IPS-11a (cell line): ENCODE data around the gene PHTF2.
"Not testable (repeated sequence)": the region's sequence is repeated elsewhere in the genome, so short reads cannot be mapped to it uniquely, and the experiment has no call there.

Source experiments
- H3K4me3 ChIP-seq: one replicate; pipeline ENCODE4 v1.5.1; 2013; ENCODE audit warnings: low read depth, low read length, control low read depth

PHTF2 gene

GRCh38 chr7:77873416-77874327, 75.1 kb downstream of the PHTF2 start:
- H3K4me3 ChIP-seq: not testable (repeated sequence)

- H3K4me3 ChIP-seq: no peak overlapping the region
Observed at GRCh38 chr7:77877791-77878190, 79.2 kb downstream of the PHTF2 start.

GRCh38 chr7:77878500-77878899, 79.9 kb downstream of the PHTF2 start:
- no peak overlapping the region for H3K4me3 ChIP-seq

- H3K4me3 ChIP-seq: no peak overlapping the region
Observed at GRCh38 chr7:77879272-77879671, 80.7 kb downstream of the PHTF2 start.

- no peak overlapping the region for H3K4me3 ChIP-seq
Observed at GRCh38 chr7:77881871-77882270, 83.3 kb downstream of the PHTF2 start.

- no peak overlapping the region for H3K4me3 ChIP-seq
Observed at GRCh38 chr7:77885155-77885554, 86.6 kb downstream of the PHTF2 start.

- no peak overlapping the region for H3K4me3 ChIP-seq
Observed at GRCh38 chr7:77887567-77887966, 89.0 kb downstream of the PHTF2 start.

GRCh38 chr7:77888998-77889397, 90.4 kb downstream of the PHTF2 start:
- H3K4me3 ChIP-seq: no peak overlapping the region

- no peak overlapping the region for H3K4me3 ChIP-seq
Observed at GRCh38 chr7:77893813-77894212, 95.2 kb downstream of the PHTF2 start.

GRCh38 chr7:77894574-77895091, 96.1 kb downstream of the PHTF2 start:
- no peak overlapping the region for H3K4me3 ChIP-seq

- H3K4me3 ChIP-seq: no peak overlapping the region
Observed at GRCh38 chr7:77895905-77896304, 97.3 kb downstream of the PHTF2 start.

GRCh38 chr7:77897004-77897547, 98.5 kb downstream of the PHTF2 start:
- H3K4me3 ChIP-seq: no peak overlapping the region

GRCh38 chr7:77899516-77899915, 100.9 kb downstream of the PHTF2 start:
- H3K4me3 ChIP-seq: no peak overlapping the region

- no peak overlapping the region for H3K4me3 ChIP-seq
Observed at GRCh38 chr7:77903597-77903996, 105.0 kb downstream of the PHTF2 start.

- no peak overlapping the region for H3K4me3 ChIP-seq
Observed at GRCh38 chr7:77904252-77904651, 105.7 kb downstream of the PHTF2 start.

GRCh38 chr7:77907281-77907680, 108.7 kb downstream of the PHTF2 start:
- H3K4me3 ChIP-seq: no peak overlapping the region

GRCh38 chr7:77908664-77909063, 110.1 kb downstream of the PHTF2 start:
- no peak overlapping the region for H3K4me3 ChIP-seq

- no peak overlapping the region for H3K4me3 ChIP-seq
Observed at GRCh38 chr7:77910124-77910523, 111.6 kb downstream of the PHTF2 start.

- H3K4me3 ChIP-seq: no peak overlapping the region
Observed at GRCh38 chr7:77912293-77912692, 113.7 kb downstream of the PHTF2 start.

GRCh38 chr7:77913977-77914607, 115.5 kb downstream of the PHTF2 start:
- no peak overlapping the region for H3K4me3 ChIP-seq

- H3K4me3 ChIP-seq: no peak overlapping the region
Observed at GRCh38 chr7:77917500-77918262, 119.1 kb downstream of the PHTF2 start.
